ENCODE results near the gene MAPK11. TPM values are rescaled to one million over a fixed set of nuclear protein-coding genes. Genes with fewer than 3 reads are reported as not detected.

Gene MAPK11
- total RNA-seq, 2 donors from 2014 or later, result 3.7 to 4.0 TPM

DNA sequence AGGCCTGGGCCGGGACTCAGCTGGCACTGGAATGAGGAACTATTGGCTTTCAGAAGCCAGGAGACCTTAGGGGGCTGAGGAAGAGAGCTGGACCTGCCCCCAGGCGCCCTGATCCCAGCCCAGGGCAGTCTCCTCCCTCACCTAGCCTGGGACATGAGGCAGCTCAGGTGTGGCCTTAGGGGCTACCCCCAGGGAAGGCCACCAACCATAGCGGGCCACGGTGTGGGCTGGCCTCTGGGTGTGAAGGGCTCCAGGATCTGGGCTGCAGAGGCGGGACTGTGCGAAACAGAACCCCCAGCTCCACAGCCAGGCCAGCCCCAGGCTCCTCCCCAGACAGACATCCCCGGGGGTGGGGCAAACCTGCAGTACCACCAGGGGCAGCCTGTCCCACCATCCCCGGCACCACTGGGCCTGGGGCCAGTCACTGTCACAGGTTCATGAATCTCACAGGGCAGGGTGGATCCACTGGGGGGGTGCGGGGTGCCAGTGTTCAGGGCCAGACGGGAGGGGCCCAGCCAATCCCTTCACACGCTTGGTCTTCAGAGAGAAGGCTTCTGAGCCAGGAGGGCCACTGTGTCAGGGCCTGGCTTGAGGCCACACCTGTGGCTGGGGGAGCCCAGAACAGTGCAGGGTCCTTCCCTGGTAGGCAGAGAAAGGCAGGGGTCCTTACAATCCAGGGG lies 33.8 kb upstream of the MAPK11 start:
- H3K27me3 ChIP-seq, result no peaks in the 10 kb centered on the region
- peaks cover 0 to 92% of the 10 kb centered on the region in 2 donors for H3K4me1 ChIP-seq
- peak overlapping the region in 1 of 2 donors; percentile 13 for H3K4me3 ChIP-seq
- DNase-seq (ENCODE audit: low spot score), result no peak
- H3K36me3 ChIP-seq, result no peaks in the 10 kb centered on the region
- TF ChIP-seq, protein P1, sequence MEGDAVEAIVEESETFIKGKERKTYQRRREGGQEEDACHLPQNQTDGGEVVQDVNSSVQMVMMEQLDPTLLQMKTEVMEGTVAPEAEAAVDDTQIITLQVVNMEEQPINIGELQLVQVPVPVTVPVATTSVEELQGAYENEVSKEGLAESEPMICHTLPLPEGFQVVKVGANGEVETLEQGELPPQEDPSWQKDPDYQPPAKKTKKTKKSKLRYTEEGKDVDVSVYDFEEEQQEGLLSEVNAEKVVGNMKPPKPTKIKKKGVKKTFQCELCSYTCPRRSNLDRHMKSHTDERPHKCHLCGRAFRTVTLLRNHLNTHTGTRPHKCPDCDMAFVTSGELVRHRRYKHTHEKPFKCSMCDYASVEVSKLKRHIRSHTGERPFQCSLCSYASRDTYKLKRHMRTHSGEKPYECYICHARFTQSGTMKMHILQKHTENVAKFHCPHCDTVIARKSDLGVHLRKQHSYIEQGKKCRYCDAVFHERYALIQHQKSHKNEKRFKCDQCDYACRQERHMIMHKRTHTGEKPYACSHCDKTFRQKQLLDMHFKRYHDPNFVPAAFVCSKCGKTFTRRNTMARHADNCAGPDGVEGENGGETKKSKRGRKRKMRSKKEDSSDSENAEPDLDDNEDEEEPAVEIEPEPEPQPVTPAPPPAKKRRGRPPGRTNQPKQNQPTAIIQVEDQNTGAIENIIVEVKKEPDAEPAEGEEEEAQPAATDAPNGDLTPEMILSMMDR (IDR thresholded peaks at IDR 0.05), result peak in 1 of 2 donors; percentile 19
- H3K9me3 ChIP-seq, result no peaks in the 10 kb centered on the region
- H3K27ac ChIP-seq, result peak overlapping the region; percentile 91 to 93

DNA sequence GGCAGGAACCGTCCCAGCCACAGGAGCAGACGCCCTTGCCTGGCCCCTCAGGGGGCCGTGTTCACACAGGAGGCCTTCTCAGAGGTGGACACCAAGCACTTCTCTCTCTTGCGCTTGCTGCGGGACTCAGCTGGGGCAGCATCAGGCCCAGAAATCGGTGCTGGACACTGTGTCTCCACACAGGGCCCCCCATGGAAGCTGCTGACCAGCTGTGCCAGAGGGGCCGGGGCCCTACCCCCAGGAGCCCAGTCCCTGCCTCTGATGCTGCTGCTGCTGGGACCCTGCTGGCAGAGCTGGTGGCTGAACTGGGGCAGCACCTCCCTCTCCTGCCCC lies 33.3 kb upstream of the MAPK11 start:
- TF ChIP-seq, protein P1 (IDR thresholded peaks at IDR 0.05), result no peak
- Histone ChIP-seq H3K9me3 (no peaks in the 10 kb centered on the region), H3K27me3 (no peaks in the 10 kb centered on the region), H3K36me3 (no peaks in the 10 kb centered on the region), H3K4me1 (peaks cover 0 to 92% of the 10 kb centered on the region in 2 donors), H3K27ac (peak overlapping the region; percentile 91 to 93), H3K4me3 (peak overlapping the region in 1 of 2 donors; percentile 13)
- no peak for DNase-seq (ENCODE audit: low spot score)

DNA sequence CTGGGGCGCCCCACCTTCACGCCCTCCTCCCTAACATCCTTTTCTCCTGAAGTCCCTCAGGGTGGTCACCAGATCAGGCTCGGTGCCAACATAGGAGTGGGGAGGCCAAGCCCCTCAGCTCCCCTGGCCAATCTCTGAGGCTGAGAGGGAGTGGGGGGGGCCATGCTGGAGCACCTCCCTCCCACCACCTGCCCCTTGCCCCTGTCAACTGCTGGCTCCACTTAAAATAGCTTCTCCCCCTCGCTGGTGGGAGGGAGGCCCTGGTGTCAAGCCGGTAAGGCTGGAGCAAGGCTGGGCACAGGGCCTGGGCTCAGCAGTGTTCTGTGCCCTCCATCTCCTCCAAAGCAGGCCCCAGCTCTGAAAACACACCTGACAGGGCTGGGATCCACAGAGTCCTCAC lies 32.4 kb upstream of the MAPK11 start:
- Histone ChIP-seq H3K9me3 (no peaks in the 10 kb centered on the region), H3K27ac (peak overlapping the region; percentile 91 to 93), H3K4me3 (no peak overlapping the region), H3K4me1 (peaks cover 0 to 93% of the 10 kb centered on the region in 2 donors), H3K36me3 (no peaks in the 10 kb centered on the region), H3K27me3 (no peaks in the 10 kb centered on the region)
- DNase-seq (ENCODE audit: low spot score), result no peak
- TF ChIP-seq, protein P1 (IDR thresholded peaks at IDR 0.05), result no peak

DNA sequence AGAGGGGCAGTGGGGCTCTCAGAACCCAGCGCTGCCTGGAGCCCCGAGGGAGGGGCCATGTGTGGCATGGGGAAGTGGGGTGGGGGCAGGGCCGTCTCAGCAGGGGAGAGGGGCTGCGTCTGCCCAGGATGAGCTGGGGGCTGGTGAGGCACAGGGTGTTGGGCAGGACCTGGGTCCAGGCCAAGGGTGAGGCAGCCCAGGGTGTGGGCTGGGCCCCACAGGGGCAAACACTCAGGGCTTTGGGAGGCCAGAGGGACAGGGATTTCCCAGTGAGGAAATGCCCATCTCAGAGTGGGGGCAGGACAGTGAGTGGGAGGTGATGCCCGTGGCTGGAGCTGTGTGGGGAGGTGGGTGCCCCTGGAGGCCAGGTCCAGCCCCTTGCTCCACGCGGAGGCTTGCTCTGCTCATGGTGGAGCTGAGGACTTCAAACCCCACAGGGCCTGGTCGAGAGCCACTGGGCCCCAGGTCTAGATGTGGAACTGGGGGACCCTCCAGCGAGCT lies 31.9 kb upstream of the MAPK11 start:
- Histone ChIP-seq H3K27ac (peak overlapping the region; percentile 91 to 93), H3K27me3 (no peaks in the 10 kb centered on the region), H3K4me1 (peaks cover 0 to 97% of the 10 kb centered on the region in 2 donors), H3K36me3 (no peaks in the 10 kb centered on the region), H3K4me3 (no peak overlapping the region), H3K9me3 (no peaks in the 10 kb centered on the region)
- DNase-seq (ENCODE audit: low spot score), result no peak
- TF ChIP-seq, protein P1 (IDR thresholded peaks at IDR 0.05), result no peak

DNA sequence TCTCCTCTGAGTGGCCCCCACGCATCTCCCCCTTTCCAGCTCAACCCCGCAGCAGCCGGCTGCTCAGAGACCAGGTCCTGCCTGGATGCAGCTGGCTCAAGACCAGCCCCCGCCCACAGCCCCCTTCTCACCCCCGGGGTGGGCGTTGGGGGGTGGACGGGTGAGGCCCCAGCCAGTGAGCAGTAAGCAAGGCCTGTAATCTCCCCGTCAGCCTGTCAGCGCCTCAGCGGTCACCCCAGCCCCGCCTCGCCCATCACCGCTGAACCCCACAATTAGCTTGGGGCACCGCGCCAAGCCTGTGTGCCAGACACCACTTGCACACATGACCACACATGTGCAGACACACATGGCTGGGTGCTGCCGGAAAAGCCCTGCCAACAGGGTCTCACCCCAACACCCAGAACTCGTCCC lies 31.4 kb upstream of the MAPK11 start:
- H3K9me3 ChIP-seq, result no peaks in the 10 kb centered on the region
- peak overlapping the region; percentile 91 to 93 for H3K27ac ChIP-seq
- TF ChIP-seq, protein P1 (IDR thresholded peaks at IDR 0.05), result no peak
- no peaks in the 10 kb centered on the region for H3K36me3 ChIP-seq
- no peaks in the 10 kb centered on the region for H3K27me3 ChIP-seq
- H3K4me3 ChIP-seq, result no peak overlapping the region
- DNase-seq (ENCODE audit: low spot score), result no peak
- peaks cover 0 to 100% of the 10 kb centered on the region in 2 donors for H3K4me1 ChIP-seq

Measured in right atrium auricular region (tissue), 2 donors.